ENCODE data around the gene MGAT4A. TPM values are rescaled to one million over a fixed set of nuclear protein-coding genes. Genes with fewer than 3 reads are reported as not detected.

Gene MGAT4A
- total and polyA plus RNA-seq, 10 of the 15 experiments (the other 5 are each of a cell fraction or from before 2014, with no cell fraction given) = 4.3 to 23.4 (median 13.6) TPM

DNA sequence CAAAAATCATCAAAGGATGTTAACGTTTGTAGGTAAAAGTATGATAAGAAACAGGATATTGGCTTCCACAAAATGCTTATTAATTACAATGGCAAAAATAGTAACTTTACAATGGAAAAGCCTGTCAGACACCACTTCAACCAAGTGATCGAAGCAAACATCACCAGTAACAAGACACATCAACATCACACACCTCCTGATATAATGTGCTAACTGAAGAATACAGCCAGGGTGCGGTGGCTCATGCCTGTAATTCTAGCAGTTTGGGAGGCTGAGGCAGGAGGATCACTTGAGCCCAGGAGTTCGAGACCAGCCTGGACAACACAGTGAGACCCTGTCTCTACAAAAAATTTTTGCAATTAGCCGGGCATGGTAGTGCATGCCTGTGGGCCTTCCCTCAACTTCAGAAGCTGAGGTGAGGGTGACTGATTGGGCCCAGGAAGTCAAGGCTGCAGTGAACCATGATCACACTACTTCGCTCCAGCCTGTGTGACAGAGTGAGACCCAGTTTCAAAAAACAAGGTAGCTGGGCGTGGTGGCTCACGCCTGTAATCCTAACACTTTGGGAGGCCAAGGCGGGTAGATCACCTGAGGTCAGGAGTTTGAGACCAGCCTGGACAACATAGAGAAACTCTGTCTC, 15.0 kb downstream of the MGAT4A start:
- Histone ChIP-seq H3K4me1 (ENCODE audit: control insufficient read depth, insufficient read depth, low read length) (peaks cover 19% of the 10 kb centered on the region), H3K79me2 (ENCODE audit: control insufficient read depth, insufficient read depth, low read length) (no peaks in the 10 kb centered on the region), H2AFZ (ENCODE audit: control insufficient read depth, low read depth, low read length) (no peak overlapping the region), H3K27ac (ENCODE audit: control insufficient read depth, insufficient read depth) (no peak overlapping the region), H3K36me3 (ENCODE audit: control insufficient read depth in 2 of 2, insufficient read depth in 2 of 2, low read length in 1 of 2) (no peaks in the 10 kb centered on the region), H3K4me3 (no peak overlapping the region), H3K27me3 (replicated peaks in 1 of 2; ENCODE audit: control insufficient read depth in 2 of 2, insufficient read depth in 2 of 2, low read length in 1 of 2) (no peaks in the 10 kb centered on the region), H4K20me1 (ENCODE audit: control insufficient read depth, insufficient read depth) (no peaks in the 10 kb centered on the region), H3K4me2 (ENCODE audit: control insufficient read depth, insufficient read depth) (no peak overlapping the region), H3K9me3 (replicated peaks; ENCODE audit: control insufficient read depth, insufficient read depth, low read length) (peaks cover 4% of the 10 kb centered on the region; the same call in 1 of the 3 replicates), H3K9ac (ENCODE audit: control insufficient read depth, insufficient read depth, low read length) (no peak overlapping the region)
- POLR2A ChIA-PET = interaction anchor here (1.3 kb wide), 1 partner anchor 15 kb away, joined by 3 read pairs; the partner anchor contains the start of gene MGAT4A
- no peak for TF ChIP-seq PML (IDR thresholded peaks at IDR 0.05; ENCODE audit: low read length)
- TF ChIP-seq RBBP5 (conservative IDR thresholded peaks at IDR 0.05) = no peak
- no peak for TF ChIP-seq CHD4 (IDR thresholded peaks at IDR 0.05)
- TF ChIP-seq, protein P1, sequence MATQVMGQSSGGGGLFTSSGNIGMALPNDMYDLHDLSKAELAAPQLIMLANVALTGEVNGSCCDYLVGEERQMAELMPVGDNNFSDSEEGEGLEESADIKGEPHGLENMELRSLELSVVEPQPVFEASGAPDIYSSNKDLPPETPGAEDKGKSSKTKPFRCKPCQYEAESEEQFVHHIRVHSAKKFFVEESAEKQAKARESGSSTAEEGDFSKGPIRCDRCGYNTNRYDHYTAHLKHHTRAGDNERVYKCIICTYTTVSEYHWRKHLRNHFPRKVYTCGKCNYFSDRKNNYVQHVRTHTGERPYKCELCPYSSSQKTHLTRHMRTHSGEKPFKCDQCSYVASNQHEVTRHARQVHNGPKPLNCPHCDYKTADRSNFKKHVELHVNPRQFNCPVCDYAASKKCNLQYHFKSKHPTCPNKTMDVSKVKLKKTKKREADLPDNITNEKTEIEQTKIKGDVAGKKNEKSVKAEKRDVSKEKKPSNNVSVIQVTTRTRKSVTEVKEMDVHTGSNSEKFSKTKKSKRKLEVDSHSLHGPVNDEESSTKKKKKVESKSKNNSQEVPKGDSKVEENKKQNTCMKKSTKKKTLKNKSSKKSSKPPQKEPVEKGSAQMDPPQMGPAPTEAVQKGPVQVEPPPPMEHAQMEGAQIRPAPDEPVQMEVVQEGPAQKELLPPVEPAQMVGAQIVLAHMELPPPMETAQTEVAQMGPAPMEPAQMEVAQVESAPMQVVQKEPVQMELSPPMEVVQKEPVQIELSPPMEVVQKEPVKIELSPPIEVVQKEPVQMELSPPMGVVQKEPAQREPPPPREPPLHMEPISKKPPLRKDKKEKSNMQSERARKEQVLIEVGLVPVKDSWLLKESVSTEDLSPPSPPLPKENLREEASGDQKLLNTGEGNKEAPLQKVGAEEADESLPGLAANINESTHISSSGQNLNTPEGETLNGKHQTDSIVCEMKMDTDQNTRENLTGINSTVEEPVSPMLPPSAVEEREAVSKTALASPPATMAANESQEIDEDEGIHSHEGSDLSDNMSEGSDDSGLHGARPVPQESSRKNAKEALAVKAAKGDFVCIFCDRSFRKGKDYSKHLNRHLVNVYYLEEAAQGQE (IDR thresholded peaks at IDR 0.05; ENCODE audit: low read depth, low read length) = no peak
- no peak for TF ChIP-seq NFIC (IDR thresholded peaks at IDR 0.05; ENCODE audit: low read depth, low read length)
- TF ChIP-seq, protein P2, sequence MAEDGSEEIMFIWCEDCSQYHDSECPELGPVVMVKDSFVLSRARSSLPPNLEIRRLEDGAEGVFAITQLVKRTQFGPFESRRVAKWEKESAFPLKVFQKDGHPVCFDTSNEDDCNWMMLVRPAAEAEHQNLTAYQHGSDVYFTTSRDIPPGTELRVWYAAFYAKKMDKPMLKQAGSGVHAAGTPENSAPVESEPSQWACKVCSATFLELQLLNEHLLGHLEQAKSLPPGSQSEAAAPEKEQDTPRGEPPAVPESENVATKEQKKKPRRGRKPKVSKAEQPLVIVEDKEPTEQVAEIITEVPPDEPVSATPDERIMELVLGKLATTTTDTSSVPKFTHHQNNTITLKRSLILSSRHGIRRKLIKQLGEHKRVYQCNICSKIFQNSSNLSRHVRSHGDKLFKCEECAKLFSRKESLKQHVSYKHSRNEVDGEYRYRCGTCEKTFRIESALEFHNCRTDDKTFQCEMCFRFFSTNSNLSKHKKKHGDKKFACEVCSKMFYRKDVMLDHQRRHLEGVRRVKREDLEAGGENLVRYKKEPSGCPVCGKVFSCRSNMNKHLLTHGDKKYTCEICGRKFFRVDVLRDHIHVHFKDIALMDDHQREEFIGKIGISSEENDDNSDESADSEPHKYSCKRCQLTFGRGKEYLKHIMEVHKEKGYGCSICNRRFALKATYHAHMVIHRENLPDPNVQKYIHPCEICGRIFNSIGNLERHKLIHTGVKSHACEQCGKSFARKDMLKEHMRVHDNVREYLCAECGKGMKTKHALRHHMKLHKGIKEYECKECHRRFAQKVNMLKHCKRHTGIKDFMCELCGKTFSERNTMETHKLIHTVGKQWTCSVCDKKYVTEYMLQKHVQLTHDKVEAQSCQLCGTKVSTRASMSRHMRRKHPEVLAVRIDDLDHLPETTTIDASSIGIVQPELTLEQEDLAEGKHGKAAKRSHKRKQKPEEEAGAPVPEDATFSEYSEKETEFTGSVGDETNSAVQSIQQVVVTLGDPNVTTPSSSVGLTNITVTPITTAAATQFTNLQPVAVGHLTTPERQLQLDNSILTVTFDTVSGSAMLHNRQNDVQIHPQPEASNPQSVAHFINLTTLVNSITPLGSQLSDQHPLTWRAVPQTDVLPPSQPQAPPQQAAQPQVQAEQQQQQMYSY (CRISPR knock-in tag; IDR thresholded peaks at IDR 0.05) = no peak
- no peak for TF ChIP-seq RCOR1 (conservative IDR thresholded peaks at IDR 0.05; ENCODE audit: low read depth, low read length)
- TF ChIP-seq JUNB (IDR thresholded peaks at IDR 0.05) = no peak
- TF ChIP-seq MTA2 (IDR thresholded peaks at IDR 0.05; ENCODE audit: low read depth) = no peak
- intact Hi-C loops (cut with micrococcal nuclease; ENCODE audit: unreplicated experiment) (no loop called here), in situ Hi-C loops (cut with MboI) (no loop called here)
- WGBS (ENCODE audit: insufficient coverage, insufficient replicate concordance, low lambda C conversion rate, missing lambda C conversion rate) = 87% methylated on average over 9 of the region's 9 CpGs
- DNase-seq (ENCODE audit: low read depth, low spot score) (no peak), FAIRE-seq (no peak), ATAC-seq (no peak)
- CTCF ChIA-PET = interaction anchor here (0.7 kb wide), 1 partner anchor 12 kb away, joined by 3 read pairs; no protein-coding TSS in a partner anchor
- BruUV-seq (replicated peaks) = no TSS peak
- SMC1A ChIA-PET (ENCODE audit: uncharacterized antibody, unreplicated experiment) = interaction anchor here (0.8 kb wide), 2 partner anchors 12 to 105 kb away, joined by 3 read pairs; no protein-coding TSS in a partner anchor
- RAD21 ChIA-PET (ENCODE audit: unreplicated experiment) = interaction anchor here (0.7 kb wide), 1 partner anchor 44 kb away, joined by 4 read pairs; no protein-coding TSS in a partner anchor

Measured in GM12878 (cell line).